HG02763 (cell line): Measurements from ENCODE around the gene PKNOX2.

Source experiments
- ATAC-seq: cut with Tn5 transposase; IDR thresholded peaks from one replicate; pipeline ENCODE4 v1.9.1; 2021; ENCODE audit warnings: mild to moderate bottlenecking, moderate library complexity; ENCODE audit not compliant: unreplicated experiment

PKNOX2 gene

GRCh38 chr11:125374398-125374797 lies 209.8 kb downstream of the PKNOX2 start:
- no peak for ATAC-seq

GRCh38 chr11:125375146-125375545 lies 210.6 kb downstream of the PKNOX2 start:
- ATAC-seq: no peak

GRCh38 chr11:125376117-125376516 lies 211.6 kb downstream of the PKNOX2 start:
- no peak for ATAC-seq

GRCh38 chr11:125376856-125377255 lies 212.3 kb downstream of the PKNOX2 start:
- ATAC-seq: no peak

GRCh38 chr11:125378083-125378482 lies 213.5 kb downstream of the PKNOX2 start:
- ATAC-seq: no peak

- ATAC-seq: no peak
These were observed 214.0 kb downstream of the PKNOX2 start for GRCh38 chr11:125378571-125378970.

GRCh38 chr11:125379565-125379964 lies 215.0 kb downstream of the PKNOX2 start:
- ATAC-seq: no peak

- ATAC-seq: no peak
These were observed 215.4 kb downstream of the PKNOX2 start for GRCh38 chr11:125379981-125380380.

GRCh38 chr11:125380756-125381445 lies 216.3 kb downstream of the PKNOX2 start:
- ATAC-seq: no peak

- no peak for ATAC-seq
These were observed 217.0 kb downstream of the PKNOX2 start for GRCh38 chr11:125381499-125382044.

GRCh38 chr11:125382314-125382791 lies 217.8 kb downstream of the PKNOX2 start:
- ATAC-seq: no peak

GRCh38 chr11:125382822-125383221 lies 218.3 kb downstream of the PKNOX2 start:
- ATAC-seq: no peak

GRCh38 chr11:125384825-125385224 lies 220.3 kb downstream of the PKNOX2 start:
- no peak for ATAC-seq

GRCh38 chr11:125387901-125388300 lies 223.3 kb downstream of the PKNOX2 start:
- no peak for ATAC-seq

GRCh38 chr11:125388611-125389010 lies 224.1 kb downstream of the PKNOX2 start:
- ATAC-seq: no peak

GRCh38 chr11:125389339-125390166 lies 225.0 kb downstream of the PKNOX2 start:
- ATAC-seq: no peak

- ATAC-seq: no peak
These were observed 226.4 kb downstream of the PKNOX2 start for GRCh38 chr11:125390946-125391345.

- ATAC-seq: no peak
These were observed 228.8 kb downstream of the PKNOX2 start for GRCh38 chr11:125393331-125393730.

GRCh38 chr11:125394296-125394695 lies 229.7 kb downstream of the PKNOX2 start:
- ATAC-seq: no peak

- no peak for ATAC-seq
These were observed 232.9 kb downstream of the PKNOX2 start for GRCh38 chr11:125397421-125397820.

GRCh38 chr11:125398475-125398874 lies 233.9 kb downstream of the PKNOX2 start:
- no peak for ATAC-seq
